ENCODE results near the gene TMPRSS11F.

GRCh38 chr4:68076194-68076593, 53.5 kb downstream of the TMPRSS11F start:
- TF ChIP-seq POLR2A (IDR thresholded peaks at IDR 0.05) (no peak), CTCF (IDR thresholded peaks at IDR 0.05) (no peak), POLR2AphosphoS5 (IDR thresholded peaks at IDR 0.05) (no peak), EP300 (IDR thresholded peaks at IDR 0.05) (no peak)

Data from gastroesophageal sphincter (tissue), 3 donors.